ENCODE measurements around the gene TMC1.

Gene TMC1

DNA sequence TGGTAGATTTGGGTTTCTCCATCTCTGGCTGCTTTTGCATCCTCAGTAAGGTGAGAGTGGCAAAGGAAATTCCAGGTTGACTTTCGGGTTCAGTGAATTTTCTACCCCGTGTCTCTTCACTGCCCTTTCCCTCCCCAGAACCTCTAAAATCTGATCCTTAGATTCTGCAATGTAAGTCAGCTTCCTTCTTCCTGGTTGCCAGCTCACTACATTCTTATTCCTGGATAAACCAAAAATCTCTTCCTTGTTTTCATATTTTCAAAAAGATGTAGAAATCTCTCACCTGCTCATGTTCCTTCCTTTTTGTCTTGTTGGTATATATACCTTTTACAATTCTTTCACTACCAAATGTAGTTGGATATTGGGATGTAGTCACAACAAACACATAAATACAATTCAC lies 145.8 kb downstream of the TMC1 start:
- DNase-seq (ENCODE audit: low read depth in 1 of 2, low spot score in 1 of 2): no peak

DNA sequence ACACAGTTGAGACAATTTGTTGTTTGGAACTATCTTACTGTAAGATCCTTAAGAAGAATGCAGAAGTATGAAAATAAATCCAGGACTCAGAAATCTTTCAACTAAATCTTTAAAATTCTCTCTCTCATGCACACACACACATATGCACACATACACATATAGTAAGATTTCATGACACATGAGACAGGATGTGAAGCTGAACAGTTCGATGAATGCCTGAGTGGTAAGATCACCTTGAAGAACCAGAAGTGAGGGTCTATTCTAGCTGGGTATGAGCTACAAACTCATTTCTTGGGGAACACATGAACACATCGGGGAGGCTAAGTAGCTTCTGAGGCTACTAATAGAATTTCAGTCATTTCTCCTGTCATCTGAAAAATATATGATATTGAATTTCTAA lies 153.6 kb downstream of the TMC1 start:
- no peak for DNase-seq (ENCODE audit: low read depth in 1 of 2, low spot score in 1 of 2)

DNA sequence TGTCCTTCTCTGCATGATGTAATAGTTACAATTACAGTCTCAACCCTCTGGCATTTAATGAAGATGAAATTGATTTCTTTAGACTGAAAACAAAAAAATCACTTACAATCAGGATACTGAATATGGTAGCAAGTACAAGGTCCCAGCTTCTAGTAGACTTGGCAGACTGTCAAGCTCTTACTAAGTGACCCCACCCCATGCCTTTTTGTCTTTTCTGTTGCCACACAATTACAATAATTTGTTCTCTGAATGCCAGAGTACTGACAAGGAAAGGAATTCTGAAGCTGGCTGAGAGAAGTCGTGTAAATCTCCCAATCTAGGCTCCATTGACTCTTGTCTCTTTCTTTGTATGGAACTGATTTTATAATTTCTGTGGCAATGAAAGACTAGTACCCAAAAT lies 154.2 kb downstream of the TMC1 start:
- DNase-seq (ENCODE audit: low read depth in 1 of 2, low spot score in 1 of 2): no peak

DNA sequence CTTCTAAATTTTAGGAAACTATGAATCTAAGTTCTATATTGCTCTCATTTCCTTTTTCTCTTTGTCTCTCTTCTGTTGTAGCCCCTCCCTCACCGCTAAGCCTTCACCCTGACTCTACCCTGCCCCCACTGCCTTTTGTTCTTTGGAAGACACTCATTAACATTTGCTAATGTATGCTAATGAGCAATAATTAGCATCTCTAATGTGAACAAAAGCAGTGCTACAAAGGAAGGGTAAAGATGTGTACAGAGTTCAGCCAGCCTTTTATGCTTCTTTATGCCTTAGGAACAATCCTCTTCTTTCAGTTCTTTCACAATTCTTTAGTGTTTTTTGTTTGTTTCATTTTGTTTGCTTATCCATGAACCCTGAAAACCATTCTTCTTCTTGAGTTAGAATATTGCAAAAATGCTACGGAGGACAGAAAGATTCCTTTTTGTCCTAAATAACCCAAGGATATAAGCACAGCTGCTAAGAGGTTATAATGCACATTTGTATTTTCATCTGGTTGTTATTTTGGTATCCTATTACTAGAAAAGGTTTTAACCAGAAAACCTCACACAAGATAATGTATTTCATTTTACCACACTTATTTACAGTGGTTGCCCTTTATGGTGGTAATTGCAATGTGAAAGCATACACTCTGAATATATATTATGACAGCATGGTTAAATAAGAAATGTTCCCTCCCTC lies 159.3 kb downstream of the TMC1 start:
- no peak for DNase-seq (ENCODE audit: low read depth in 1 of 2, low spot score in 1 of 2)

DNA sequence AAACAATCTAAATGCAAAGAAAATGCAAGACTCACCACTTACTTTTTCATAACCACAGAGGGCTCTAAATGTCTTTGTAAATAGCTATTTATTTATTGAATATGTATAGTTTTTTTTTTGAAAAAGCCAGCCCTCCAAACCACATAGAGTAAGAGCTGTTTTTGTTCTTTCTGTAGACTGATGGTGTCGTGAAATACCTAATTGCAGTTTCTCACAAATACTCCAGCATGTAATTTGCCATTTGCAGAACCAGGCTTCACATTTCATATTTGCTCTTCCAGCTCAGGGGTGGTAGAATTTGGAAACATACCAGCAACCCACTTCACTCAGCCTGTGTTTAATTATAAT lies 159.8 kb downstream of the TMC1 start:
- no peak for DNase-seq (ENCODE audit: low read depth in 1 of 2, low spot score in 1 of 2)

DNA sequence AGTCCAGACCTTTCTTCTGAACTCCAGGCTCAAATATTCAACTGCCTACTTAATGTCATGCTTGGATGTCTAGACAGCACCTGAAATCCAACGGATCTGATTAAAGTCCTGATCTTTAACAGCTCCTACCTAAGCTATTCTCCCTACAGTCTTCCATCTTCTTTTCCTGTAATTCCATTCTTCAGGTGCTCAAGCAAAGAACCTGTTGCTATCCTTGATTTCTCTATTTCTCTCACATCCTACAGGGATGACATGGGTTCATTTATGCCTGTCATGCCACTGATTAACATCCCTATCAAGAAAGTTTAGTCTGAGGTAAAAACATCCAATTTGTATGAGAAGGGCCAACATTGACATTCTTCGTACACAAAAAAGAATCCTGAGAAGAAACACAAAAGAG lies 163.2 kb downstream of the TMC1 start:
- DNase-seq (ENCODE audit: low read depth in 1 of 2, low spot score in 1 of 2): no peak

DNA sequence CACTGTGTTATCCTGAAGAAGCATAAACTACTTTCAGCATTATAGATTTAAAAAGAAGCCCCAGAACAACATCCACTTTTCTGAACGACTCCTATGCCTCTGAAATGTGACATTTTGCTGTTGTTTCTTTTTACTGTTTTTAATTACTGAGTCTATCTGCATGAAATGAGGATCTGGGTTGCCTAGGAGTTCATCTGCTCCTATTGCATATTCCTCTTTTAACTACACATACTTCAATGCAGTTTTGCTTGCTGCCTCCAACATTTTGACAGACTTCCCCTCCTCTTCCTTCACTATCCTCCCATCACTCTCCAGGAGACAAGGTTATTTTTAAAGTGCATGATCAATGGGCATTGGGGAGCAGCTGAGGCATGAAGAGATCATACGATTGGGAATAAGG lies 164.5 kb downstream of the TMC1 start:
- DNase-seq (ENCODE audit: low read depth in 1 of 2, low spot score in 1 of 2): no peak

DNA sequence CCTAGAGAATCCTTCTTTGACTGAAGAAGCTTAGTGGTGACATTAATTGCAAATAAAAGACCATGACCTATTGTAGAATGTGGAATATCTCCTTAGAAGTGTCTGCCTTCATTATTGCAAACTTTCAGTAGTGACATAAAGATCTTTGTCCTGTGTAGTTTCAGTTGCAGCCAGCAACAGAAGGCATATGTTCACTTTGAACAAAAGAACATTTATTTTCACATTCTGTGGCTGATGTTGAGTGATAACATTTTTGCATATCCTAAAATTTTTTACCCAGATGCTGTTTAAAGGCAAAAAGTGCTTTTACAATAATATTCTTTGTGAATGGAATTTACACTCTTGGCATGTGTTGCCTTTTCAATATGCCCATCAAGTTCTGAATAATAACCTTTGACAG lies 165.9 kb downstream of the TMC1 start:
- DNase-seq (ENCODE audit: low read depth in 1 of 2, low spot score in 1 of 2): no peak

DNA sequence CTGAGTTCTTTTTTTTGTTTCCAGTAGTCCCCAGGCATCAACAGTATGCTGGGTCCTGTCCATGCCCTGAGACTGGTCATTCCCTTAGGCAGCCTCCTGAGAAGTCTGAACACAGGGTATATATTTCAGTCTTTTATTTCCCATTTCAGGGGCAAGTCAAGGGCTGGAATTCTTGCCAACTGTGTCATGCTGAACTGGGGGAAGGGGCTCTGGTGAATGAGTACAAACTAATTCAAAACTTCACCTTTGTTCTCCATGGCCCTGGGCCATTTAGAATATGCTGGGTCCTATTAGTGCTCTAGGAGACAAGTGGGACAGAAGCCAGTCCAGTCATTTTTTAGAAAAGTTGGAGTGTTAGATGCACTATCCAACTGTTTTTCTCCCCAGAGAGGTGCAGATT lies 170.3 kb downstream of the TMC1 start:
- DNase-seq (ENCODE audit: low read depth in 1 of 2, low spot score in 1 of 2): no peak

DNA sequence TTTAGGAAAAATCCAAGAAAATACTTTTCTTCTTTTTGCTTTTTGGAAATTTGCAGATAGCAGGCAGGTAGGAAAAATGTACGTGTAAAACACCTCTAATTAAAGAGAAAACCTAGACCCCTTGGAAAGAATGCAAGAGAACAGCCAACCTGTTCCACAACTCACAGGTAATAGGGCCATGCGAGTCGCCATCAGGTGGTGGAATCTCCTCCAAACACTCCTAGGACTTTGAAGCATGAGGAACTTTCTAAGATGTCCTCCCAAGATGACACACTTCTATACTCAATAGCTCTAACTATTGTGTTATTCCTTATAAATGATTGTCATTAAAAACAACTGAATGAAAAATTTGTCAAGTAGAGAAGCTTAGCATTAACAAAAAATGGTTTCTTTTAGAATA lies 174.0 kb downstream of the TMC1 start:
- DNase-seq (ENCODE audit: low read depth in 1 of 2, low spot score in 1 of 2): no peak

DNA sequence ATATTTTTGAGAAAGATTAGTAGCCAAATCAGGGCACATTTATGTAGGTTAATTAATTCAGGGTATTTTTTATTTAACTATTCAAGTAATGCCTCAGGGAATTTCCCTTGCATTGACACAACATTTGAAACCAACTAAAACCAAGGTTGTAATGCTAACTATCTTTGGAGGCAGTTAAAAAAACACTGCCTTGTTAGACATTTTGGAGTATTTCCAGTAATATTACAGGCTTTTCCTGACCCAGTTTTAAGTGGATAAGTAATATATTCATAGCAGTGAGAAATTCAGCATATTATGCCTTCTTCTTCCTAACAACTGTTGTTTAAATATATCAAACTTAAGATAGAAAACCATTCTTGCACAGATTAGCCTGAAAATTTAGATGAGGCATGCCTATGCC lies 175.1 kb downstream of the TMC1 start:
- DNase-seq (ENCODE audit: low read depth in 1 of 2, low spot score in 1 of 2): no peak

DNA sequence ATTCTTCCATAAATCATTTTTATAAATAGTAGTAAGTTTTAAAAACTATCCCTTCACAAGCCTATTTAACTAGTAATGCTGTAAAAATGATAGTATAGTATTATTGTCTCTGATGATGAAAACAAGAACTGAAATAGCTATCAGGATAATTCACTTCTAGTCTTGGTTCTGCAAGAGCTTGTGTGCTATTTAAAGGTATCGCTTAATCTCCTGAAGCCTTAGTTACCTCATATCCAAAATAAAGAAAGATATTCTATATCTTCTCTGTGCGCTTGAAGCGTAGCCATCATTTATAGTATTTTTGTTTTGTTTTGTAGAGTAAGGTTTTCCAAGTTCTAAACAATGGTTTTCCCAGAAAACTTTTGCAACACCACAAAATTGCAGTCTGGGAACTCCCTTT lies 180.1 kb downstream of the TMC1 start:
- no peak for DNase-seq (ENCODE audit: low read depth in 1 of 2, low spot score in 1 of 2)

DNA sequence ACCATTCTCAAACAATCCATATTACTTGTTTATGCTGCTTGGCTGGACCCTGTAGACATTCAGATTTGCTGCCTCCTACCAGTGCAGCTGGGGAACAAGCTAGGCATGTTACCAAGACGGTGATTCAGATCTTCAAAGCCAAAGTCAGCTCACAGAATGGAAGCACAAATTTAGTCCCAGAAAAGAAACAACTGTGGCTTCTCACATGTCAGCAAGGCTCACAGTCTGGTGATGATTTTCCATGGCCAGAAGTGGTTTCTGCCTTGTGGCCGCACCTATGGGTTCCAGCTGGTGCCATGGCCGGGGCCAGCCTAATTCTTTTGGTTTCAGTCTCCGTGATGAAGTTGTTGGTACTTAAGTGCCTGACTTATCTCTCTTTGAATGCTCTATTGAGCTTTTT lies 182.2 kb downstream of the TMC1 start:
- no peak for DNase-seq (ENCODE audit: low read depth in 1 of 2, low spot score in 1 of 2)

DNA sequence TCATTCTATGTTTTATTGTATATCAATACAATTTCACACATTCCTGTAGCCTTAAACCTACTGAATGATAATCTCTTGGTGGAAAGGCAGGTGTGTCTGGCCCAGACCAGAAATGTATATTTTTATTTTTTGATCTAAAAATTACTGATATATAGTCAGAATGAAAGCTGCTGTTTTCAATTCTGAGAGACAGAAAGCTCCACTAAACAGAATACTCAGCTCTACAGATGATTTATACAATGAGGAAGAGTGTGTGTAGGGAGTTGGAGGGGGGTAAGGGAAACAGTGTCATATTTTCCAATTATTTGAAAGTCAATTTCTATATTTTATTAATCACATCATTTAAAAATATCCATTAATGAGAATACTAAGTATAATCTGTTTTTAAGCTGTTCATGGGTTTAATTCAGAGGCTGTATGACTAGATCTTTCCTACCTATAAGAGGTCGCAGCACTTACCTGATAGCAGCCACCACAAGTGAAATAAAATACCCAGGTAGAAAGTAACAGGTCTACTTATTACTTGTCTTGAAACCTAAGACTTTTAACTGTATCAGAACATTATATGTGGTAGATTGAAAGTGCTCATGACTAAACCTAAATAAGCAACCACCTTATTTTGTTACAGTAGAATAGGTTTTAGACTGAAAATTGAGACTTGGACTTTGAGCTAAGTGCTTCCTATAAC lies 183.4 kb downstream of the TMC1 start:
- DNase-seq (ENCODE audit: low read depth in 1 of 2, low spot score in 1 of 2): no peak

DNA sequence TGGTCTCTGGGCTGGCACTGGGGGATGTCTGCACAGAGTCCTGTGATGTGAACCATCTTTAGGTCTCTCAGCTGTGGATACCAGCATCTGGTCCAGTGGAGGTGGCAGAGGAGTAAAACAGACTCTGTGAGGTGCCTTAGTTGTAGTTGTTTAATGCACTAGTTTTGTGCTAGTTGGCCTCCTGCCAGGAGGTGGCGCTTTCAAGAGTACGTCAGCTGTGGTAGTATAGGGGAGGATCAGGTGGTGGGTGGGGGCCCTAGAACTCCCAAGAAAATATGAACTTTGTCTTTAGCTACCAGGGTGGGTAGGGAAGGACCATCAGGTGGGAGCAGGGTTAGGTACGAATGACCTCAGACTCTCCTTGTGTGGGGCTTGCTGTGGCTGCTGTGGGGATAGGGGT lies 197.1 kb downstream of the TMC1 start:
- no peak for DNase-seq (ENCODE audit: low read depth in 1 of 2, low spot score in 1 of 2)

DNA sequence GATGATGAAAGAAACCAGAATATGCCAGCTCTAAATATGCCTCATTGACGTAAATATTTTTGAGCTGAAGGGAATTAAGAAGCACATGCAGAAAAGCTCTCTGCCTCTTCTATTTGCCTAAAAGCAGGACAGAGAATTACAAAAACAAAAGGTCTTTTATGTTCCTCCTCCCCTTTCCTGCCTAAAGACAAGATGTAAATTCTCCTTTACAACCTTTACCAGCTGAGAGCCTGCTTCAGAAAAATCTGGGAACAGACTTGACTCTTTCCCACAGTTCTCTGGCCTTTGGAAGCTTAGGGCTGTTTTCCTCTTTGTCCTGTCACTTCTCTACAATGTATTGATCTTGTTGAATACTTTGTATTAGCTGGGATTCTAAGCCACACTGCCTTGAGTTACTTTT lies 199.7 kb downstream of the TMC1 start:
- no peak for DNase-seq (ENCODE audit: low read depth in 1 of 2, low spot score in 1 of 2)

DNA sequence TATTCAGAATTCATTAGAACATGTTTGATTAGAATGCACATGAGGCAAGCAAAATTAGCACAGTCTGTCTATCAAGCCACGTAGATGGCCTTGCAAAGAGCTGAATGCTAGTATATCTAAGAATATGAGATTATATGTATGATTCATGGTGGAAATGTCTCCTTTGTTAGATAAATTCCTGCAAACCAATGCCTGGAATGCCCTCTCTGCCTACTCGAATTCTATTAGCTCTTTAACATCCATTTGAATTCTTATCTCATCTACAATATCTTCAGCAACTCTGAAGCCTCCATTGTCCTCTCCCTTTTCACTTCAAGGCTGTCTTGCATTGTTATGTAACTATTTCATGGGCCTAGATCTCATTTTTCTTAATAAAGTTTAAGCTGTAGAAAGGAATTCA lies 205.5 kb downstream of the TMC1 start:
- no peak for DNase-seq (ENCODE audit: low read depth in 1 of 2, low spot score in 1 of 2)

DNA sequence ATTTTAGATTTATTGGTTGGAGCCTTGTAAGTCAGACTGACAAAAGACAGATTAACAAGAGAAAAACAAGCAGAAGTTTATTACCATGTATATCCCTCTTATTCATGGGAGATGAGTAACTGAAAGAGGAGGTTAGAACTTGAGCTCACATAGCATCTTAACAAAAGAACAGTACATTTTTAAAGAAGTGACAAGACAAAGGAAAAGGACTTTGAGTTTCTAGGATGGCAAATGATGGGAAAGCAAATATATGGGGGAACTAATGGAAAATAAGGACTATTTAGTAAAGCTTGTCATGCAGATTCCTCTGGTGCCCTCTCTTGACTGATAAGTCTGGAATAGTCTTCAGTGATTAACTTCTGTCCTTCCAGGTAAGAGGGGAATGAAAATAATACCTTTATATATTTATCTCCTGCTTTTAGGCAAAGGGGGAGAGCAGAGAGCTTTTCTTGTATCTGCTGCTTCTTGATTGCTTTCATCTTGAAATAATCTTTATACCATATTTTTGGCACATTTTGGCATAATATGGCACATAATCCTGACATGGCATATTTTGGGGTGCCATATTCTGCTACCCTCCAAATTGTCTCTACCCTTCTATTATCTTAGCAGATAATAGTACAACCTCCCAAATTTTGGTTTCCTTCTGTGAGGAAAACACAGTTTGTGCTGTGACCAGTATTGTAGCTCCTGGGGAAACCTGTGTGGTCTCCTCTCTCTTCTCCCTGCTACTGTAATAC lies 206.8 kb downstream of the TMC1 start:
- DNase-seq (ENCODE audit: low read depth in 1 of 2, low spot score in 1 of 2): no peak

DNA sequence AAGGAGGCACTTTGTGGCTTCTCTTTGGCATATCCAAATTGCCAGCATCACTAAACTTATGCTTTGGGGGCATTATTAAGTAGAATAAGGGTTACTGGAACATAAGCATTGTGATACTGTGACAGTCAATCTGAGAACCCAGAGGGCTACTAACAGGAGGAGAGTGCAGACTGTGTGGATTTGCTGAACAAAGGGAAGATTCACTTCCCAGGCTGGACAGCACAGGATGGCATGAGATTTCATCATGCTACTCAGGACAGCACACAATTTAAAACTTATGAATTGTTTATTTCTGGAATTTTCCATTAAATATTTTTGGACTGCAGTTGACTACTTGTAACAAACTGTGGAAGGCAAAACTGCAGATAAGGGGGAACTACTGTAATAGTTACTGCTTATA lies 212.5 kb downstream of the TMC1 start:
- DNase-seq (ENCODE audit: low read depth in 1 of 2, low spot score in 1 of 2): no peak

DNA sequence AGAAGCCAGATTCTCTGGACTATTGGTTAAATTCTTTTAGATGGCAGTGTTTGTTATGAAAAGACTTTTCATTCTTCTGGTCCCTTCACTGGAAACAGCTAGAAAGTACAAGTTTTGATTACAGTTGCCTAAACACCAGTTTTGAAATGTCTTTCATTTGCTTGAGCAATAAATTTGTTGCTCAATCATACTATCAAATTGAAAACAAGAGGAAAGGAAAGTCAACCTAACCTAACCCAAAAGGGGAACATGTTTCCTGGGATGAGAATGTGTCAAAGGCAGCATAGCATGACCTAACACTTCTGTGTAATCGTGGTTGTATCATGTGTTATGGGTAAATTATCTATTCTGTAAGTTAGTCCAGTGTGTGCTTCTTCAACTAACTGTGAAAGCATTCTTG lies 213.2 kb downstream of the TMC1 start:
- no peak for DNase-seq (ENCODE audit: low read depth in 1 of 2, low spot score in 1 of 2)

DNA sequence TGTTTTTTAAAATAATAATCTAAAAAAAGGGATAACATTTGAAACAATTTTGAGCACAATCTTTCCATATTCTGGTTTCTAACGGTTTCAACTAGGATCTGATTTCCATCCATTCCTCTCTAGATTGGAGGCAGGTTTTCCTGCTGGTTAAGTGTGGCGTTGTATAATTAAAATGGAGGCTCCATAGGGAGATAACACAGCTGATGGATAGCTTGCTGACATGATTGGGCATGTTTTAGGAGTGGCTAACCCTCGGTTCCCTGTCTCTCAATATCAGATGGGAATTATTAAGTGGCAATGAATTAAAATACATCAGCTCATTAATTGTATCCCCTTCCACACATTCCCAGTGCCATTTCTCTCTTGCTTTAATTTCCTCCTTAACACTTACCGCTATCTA lies 222.4 kb downstream of the TMC1 start:
- DNase-seq (ENCODE audit: low read depth in 1 of 2, low spot score in 1 of 2): no peak

DNA sequence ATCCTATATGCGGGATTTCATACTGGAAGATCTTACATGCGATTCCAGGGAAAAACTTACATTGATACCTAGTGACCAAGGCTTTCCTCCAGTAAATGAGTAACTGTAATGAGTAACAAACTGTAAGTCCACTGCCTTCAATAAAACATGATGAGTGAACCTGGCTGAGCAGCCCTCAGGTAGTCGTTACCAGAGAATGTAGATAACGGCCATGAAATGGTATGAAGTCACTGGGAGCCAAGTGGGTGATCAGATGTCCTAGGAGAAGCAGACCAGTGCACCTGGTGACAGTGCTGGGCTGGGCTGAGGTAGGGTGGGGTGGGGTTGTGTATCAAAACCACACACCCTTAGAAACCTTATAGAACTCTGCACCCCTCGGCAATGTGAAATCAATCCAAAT lies 227.9 kb downstream of the TMC1 start:
- no peak for DNase-seq (ENCODE audit: low read depth in 1 of 2, low spot score in 1 of 2)

DNA sequence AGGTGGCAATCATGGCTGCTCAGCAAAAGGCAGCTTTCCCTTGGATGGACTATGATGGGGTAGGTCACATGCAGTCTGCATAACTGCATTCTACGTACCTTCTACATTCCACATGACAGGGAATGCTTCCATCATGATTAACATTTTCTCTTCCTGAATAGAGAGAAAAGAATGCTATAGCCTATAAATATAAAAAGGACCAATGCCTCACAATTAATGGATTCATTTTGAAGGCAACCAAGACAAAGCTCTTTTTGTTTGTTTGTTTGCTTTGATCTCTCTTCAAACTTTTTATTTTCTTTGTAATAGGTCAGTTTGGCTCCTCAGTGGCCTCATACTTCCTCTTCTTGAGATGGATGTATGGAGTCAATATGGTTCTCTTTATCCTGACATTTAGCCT lies 230.1 kb downstream of the TMC1 start:
- no peak for DNase-seq (ENCODE audit: low read depth in 1 of 2, low spot score in 1 of 2)

Data from activated T-helper 1 cell treated with anti-CD3 and anti-CD28 coated beads, Interleukin-2, amount 50 U/mL, for 16 hours (primary cell).